Measurements from ENCODE around the gene POLR2A. TPM values are rescaled to one million over a fixed set of nuclear protein-coding genes. Genes with fewer than 3 reads are reported as not detected.

The POLR2A gene
- total RNA-seq, 4 donors from 2014 or later = 19.7 to 167 (median 77.6) TPM

- Histone ChIP-seq H3K4me3 (no peak overlapping the region), H3K36me3 (no peaks in the 10 kb centered on the region), H3K27me3 (no peaks in the 10 kb centered on the region), H3K4me1 (no peaks in the 10 kb centered on the region), H3K27ac (no peak overlapping the region), H3K9me3 (no peaks in the 10 kb centered on the region)
- TF ChIP-seq POLR2A (IDR thresholded peaks at IDR 0.05) = no peak
- TF ChIP-seq CTCF (IDR thresholded peaks at IDR 0.05) = no peak
- DNase-seq = no peak
- intact Hi-C loops (cut with DNase I; ENCODE audit: low total_unique reads) = no loop called here
Measured at GRCh38 chr17:7501729-7502128, 17.6 kb downstream of the POLR2A start.

- no peak overlapping the region for H3K4me3 ChIP-seq
- no peak for DNase-seq
- intact Hi-C loops (cut with DNase I; ENCODE audit: low total_unique reads) = no loop called here
- no peaks in the 10 kb centered on the region for H3K27me3 ChIP-seq
- TF ChIP-seq CTCF (IDR thresholded peaks at IDR 0.05) = no peak
- H3K9me3 ChIP-seq = no peaks in the 10 kb centered on the region
- H3K4me1 ChIP-seq = no peaks in the 10 kb centered on the region
- no peaks in the 10 kb centered on the region for H3K36me3 ChIP-seq
- no peak overlapping the region for H3K27ac ChIP-seq
Measured at GRCh38 chr17:7502171-7502847, 18.1 kb downstream of the POLR2A start.

GRCh38 chr17:7502987-7503386 is 18.8 kb downstream of the POLR2A start:
- H3K27me3 ChIP-seq = no peaks in the 10 kb centered on the region
- no peak overlapping the region for H3K4me3 ChIP-seq
- H3K9me3 ChIP-seq = no peaks in the 10 kb centered on the region
- no peaks in the 10 kb centered on the region for H3K36me3 ChIP-seq
- no peak overlapping the region for H3K27ac ChIP-seq
- no peak for DNase-seq
- no peak for TF ChIP-seq POLR2A (IDR thresholded peaks at IDR 0.05)
- no peak for TF ChIP-seq CTCF (IDR thresholded peaks at IDR 0.05)
- no peaks in the 10 kb centered on the region for H3K4me1 ChIP-seq
- intact Hi-C loops (cut with DNase I; ENCODE audit: low total_unique reads) = no loop called here

GRCh38 chr17:7503521-7503920 is 19.4 kb downstream of the POLR2A start:
- Histone ChIP-seq H3K9me3 (no peaks in the 10 kb centered on the region), H3K36me3 (no peaks in the 10 kb centered on the region), H3K27ac (no peak overlapping the region), H3K4me1 (no peaks in the 10 kb centered on the region), H3K4me3 (no peak overlapping the region), H3K27me3 (no peaks in the 10 kb centered on the region)
- TF ChIP-seq POLR2A (IDR thresholded peaks at IDR 0.05) (no peak), CTCF (IDR thresholded peaks at IDR 0.05) (no peak)
- intact Hi-C loops (cut with DNase I; ENCODE audit: low total_unique reads) = no loop called here
- no peak for DNase-seq

GRCh38 chr17:7508145-7508544 is 24.0 kb downstream of the POLR2A start:
- no peak for TF ChIP-seq POLR2A (IDR thresholded peaks at IDR 0.05)
- TF ChIP-seq CTCF (IDR thresholded peaks at IDR 0.05) = no peak
- H3K9me3 ChIP-seq = no peaks in the 10 kb centered on the region
- no peaks in the 10 kb centered on the region for H3K36me3 ChIP-seq
- H3K4me1 ChIP-seq = no peaks in the 10 kb centered on the region
- no peak for DNase-seq
- H3K27ac ChIP-seq = no peak overlapping the region
- no peaks in the 10 kb centered on the region for H3K27me3 ChIP-seq
- no peak overlapping the region for H3K4me3 ChIP-seq
- intact Hi-C loops (cut with DNase I; ENCODE audit: low total_unique reads) = no loop called here

All from uterus (tissue), 4 donors.